ENCODE data around the gene OR7G2. TPM values are rescaled to one million over a fixed set of nuclear protein-coding genes. Genes with fewer than 3 reads are reported as not detected.

The OR7G2 gene
- total RNA-seq, 4 donors from 2014 or later = not detected

GRCh38 chr19:9140159-9140874 lies 33.0 kb upstream of the OR7G2 start, which contains the start of gene ZNF317:
Gene ZNF317, plus strand, starts transcription at chr19:9140397. Its CDS starts 15,620 bp downstream, at chr19:9156017.
- Histone ChIP-seq H3K36me3 (no peaks in the 10 kb centered on the region), H3K27ac (peak within 1 kb of the TSS; percentile 87 to 90), H3K4me3 (peak within 1 kb of the TSS; percentile 72 to 96), H3K4me1 (peaks cover 0 to 10% of the 10 kb centered on the region in 2 donors), H3K9me3 (peaks cover 0 to 10% of the 10 kb centered on the region in 2 donors), H3K27me3 (no peaks in the 10 kb centered on the region)
- DNase-seq = peak; percentile 90 to 95
- intact Hi-C loops (cut with DNase I; ENCODE audit: low total_unique reads) = no loop called here
- TF ChIP-seq, protein P1, sequence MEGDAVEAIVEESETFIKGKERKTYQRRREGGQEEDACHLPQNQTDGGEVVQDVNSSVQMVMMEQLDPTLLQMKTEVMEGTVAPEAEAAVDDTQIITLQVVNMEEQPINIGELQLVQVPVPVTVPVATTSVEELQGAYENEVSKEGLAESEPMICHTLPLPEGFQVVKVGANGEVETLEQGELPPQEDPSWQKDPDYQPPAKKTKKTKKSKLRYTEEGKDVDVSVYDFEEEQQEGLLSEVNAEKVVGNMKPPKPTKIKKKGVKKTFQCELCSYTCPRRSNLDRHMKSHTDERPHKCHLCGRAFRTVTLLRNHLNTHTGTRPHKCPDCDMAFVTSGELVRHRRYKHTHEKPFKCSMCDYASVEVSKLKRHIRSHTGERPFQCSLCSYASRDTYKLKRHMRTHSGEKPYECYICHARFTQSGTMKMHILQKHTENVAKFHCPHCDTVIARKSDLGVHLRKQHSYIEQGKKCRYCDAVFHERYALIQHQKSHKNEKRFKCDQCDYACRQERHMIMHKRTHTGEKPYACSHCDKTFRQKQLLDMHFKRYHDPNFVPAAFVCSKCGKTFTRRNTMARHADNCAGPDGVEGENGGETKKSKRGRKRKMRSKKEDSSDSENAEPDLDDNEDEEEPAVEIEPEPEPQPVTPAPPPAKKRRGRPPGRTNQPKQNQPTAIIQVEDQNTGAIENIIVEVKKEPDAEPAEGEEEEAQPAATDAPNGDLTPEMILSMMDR (IDR thresholded peaks at IDR 0.05) = no peak
- peak in 1 of 2 donors; percentile 59 for TF ChIP-seq POLR2A (IDR thresholded peaks at IDR 0.05)

GRCh38 chr19:9139609-9140158 lies 32.4 kb upstream of the OR7G2 start:
- Histone ChIP-seq H3K27ac (peak overlapping the region; percentile 87 to 90), H3K36me3 (no peaks in the 10 kb centered on the region), H3K4me3 (peak overlapping the region; percentile 72 to 96), H3K4me1 (peaks cover 0 to 10% of the 10 kb centered on the region in 2 donors), H3K27me3 (no peaks in the 10 kb centered on the region), H3K9me3 (peaks cover 0 to 4% of the 10 kb centered on the region in 2 donors)
- DNase-seq = no peak
- TF ChIP-seq, protein P1 (IDR thresholded peaks at IDR 0.05) = no peak
- TF ChIP-seq POLR2A (IDR thresholded peaks at IDR 0.05) = no peak
- intact Hi-C loops (cut with DNase I; ENCODE audit: low total_unique reads) = no loop called here

- H3K36me3 ChIP-seq = no peaks in the 10 kb centered on the region
- intact Hi-C loops (cut with DNase I; ENCODE audit: low total_unique reads) = no loop called here
- DNase-seq = no peak
- H3K4me1 ChIP-seq = no peaks in the 10 kb centered on the region
- no peak overlapping the region for H3K4me3 ChIP-seq
- no peak overlapping the region for H3K27ac ChIP-seq
- no peak for TF ChIP-seq POLR2A (IDR thresholded peaks at IDR 0.05)
- TF ChIP-seq, protein P1 (IDR thresholded peaks at IDR 0.05) = no peak
- H3K9me3 ChIP-seq = no peaks in the 10 kb centered on the region
- H3K27me3 ChIP-seq = no peaks in the 10 kb centered on the region
These were observed 25.1 kb upstream of the OR7G2 start for GRCh38 chr19:9132422-9132821.

GRCh38 chr19:9130965-9131364 lies 23.7 kb upstream of the OR7G2 start:
- intact Hi-C loops (cut with DNase I; ENCODE audit: low total_unique reads) = no loop called here
- TF ChIP-seq POLR2A (IDR thresholded peaks at IDR 0.05) = no peak
- TF ChIP-seq, protein P1 (IDR thresholded peaks at IDR 0.05) = no peak
- H3K27ac ChIP-seq = no peak overlapping the region
- H3K4me3 ChIP-seq = no peak overlapping the region
- DNase-seq = no peak
- H3K4me1 ChIP-seq = no peaks in the 10 kb centered on the region
- no peaks in the 10 kb centered on the region for H3K36me3 ChIP-seq
- H3K27me3 ChIP-seq = no peaks in the 10 kb centered on the region
- H3K9me3 ChIP-seq = no peaks in the 10 kb centered on the region

DNA sequence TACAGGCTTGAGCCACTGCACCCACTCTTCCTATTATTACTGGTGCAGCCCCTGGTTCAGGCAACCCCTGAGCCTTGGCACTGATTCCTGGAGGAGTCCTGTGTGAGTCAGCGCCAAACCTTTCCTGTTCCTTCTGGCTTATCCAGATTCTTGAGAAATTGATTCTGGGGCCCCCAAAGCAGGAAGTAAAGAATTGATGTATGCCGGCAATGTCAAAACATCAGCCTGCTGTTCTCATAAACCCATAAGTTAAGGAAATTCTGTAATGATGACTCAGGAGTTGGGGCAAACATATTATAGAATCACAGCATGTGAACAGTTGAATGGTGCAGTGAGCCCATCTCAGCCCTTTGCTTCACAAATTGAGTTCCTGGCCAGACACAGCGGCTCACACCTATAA lies 20.9 kb upstream of the OR7G2 start:
- H3K36me3 ChIP-seq = no peaks in the 10 kb centered on the region
- H3K4me3 ChIP-seq = no peak overlapping the region
- H3K27me3 ChIP-seq = no peaks in the 10 kb centered on the region
- H3K9me3 ChIP-seq = no peaks in the 10 kb centered on the region
- no peak overlapping the region for H3K27ac ChIP-seq
- TF ChIP-seq POLR2A (IDR thresholded peaks at IDR 0.05) = no peak
- TF ChIP-seq, protein P1 (IDR thresholded peaks at IDR 0.05) = no peak
- DNase-seq = no peak
- no peaks in the 10 kb centered on the region for H3K4me1 ChIP-seq
- intact Hi-C loops (cut with DNase I; ENCODE audit: low total_unique reads) = no loop called here

Measured in uterus (tissue), 4 donors.